NOMO-1 treated with dmso at 0.1 percent for 144 hours (cell line): ENCODE measurements around the gene TIGD3.

Source experiments
- DNase-seq: peaks from one replicate; lab custom pipeline; 2025; ENCODE audit not compliant: unreplicated experiment; lab: John Stamatoyannopoulos, UW

Gene TIGD3

GRCh38 chr11:65404638-65405339 is 50.2 kb downstream of the TIGD3 start:
- no peak for DNase-seq
